HG03135 (cell line): ENCODE measurements around the gene SMIM11.

Source experiments
- ATAC-seq: cut with Tn5 transposase; IDR thresholded peaks from one replicate; pipeline ENCODE4 v1.9.1; 2021; ENCODE audit warnings: mild to moderate bottlenecking, moderate library complexity; ENCODE audit not compliant: unreplicated experiment

Gene SMIM11

GRCh38 chr21:34374940-34375618, at the start of gene SMIM11:
TSS of gene SMIM11 (plus strand) at chr21:34375507. CDS start at chr21:34379505, 3,998 bp downstream.
- ATAC-seq: peak; percentile 94

- no peak for ATAC-seq
These were observed 45.3 kb upstream of the SMIM11 start for GRCh38 chr21:34330055-34330454.

- no peak for ATAC-seq
These were observed 43.6 kb upstream of the SMIM11 start for GRCh38 chr21:34331726-34332125.

GRCh38 chr21:34332347-34332746, 43.0 kb upstream of the SMIM11 start:
- no peak for ATAC-seq

GRCh38 chr21:34333121-34333739, 42.1 kb upstream of the SMIM11 start:
- ATAC-seq: no peak

GRCh38 chr21:34335316-34335715, 40.0 kb upstream of the SMIM11 start:
- ATAC-seq: no peak

GRCh38 chr21:34336245-34336644, 39.1 kb upstream of the SMIM11 start:
- no peak for ATAC-seq

GRCh38 chr21:34336756-34337391, 38.4 kb upstream of the SMIM11 start:
- no peak for ATAC-seq

GRCh38 chr21:34337741-34338140, 37.6 kb upstream of the SMIM11 start:
- ATAC-seq: no peak

GRCh38 chr21:34338226-34338625, 37.1 kb upstream of the SMIM11 start:
- no peak for ATAC-seq

GRCh38 chr21:34340061-34340460, 35.2 kb upstream of the SMIM11 start:
- ATAC-seq: no peak

- ATAC-seq: no peak
These were observed 32.8 kb upstream of the SMIM11 start for GRCh38 chr21:34342476-34342875.

- no peak for ATAC-seq
These were observed 32.0 kb upstream of the SMIM11 start for GRCh38 chr21:34343347-34343746.

GRCh38 chr21:34343838-34344381, 31.4 kb upstream of the SMIM11 start:
- no peak for ATAC-seq

- ATAC-seq: no peak
These were observed 30.7 kb upstream of the SMIM11 start for GRCh38 chr21:34344584-34344983.

- no peak for ATAC-seq
These were observed 30.0 kb upstream of the SMIM11 start for GRCh38 chr21:34345091-34345871.

GRCh38 chr21:34345892-34346291, 29.4 kb upstream of the SMIM11 start:
- ATAC-seq: no peak

- ATAC-seq: no peak
These were observed 26.3 kb upstream of the SMIM11 start for GRCh38 chr21:34348890-34349519.

GRCh38 chr21:34351786-34352241, 23.5 kb upstream of the SMIM11 start:
- no peak for ATAC-seq

- ATAC-seq: no peak
These were observed 22.8 kb upstream of the SMIM11 start for GRCh38 chr21:34352556-34352955.

- no peak for ATAC-seq
These were observed 22.1 kb upstream of the SMIM11 start for GRCh38 chr21:34353182-34353581.
